GM21526 (cell line): Measurements from ENCODE around the gene PAMR1.

Source experiments
- ATAC-seq: cut with Tn5 transposase; IDR thresholded peaks from one replicate; pipeline ENCODE4 v1.9.1; 2021; ENCODE audit warnings: moderate library complexity; ENCODE audit not compliant: unreplicated experiment, low FRiP score

PAMR1 gene

DNA sequence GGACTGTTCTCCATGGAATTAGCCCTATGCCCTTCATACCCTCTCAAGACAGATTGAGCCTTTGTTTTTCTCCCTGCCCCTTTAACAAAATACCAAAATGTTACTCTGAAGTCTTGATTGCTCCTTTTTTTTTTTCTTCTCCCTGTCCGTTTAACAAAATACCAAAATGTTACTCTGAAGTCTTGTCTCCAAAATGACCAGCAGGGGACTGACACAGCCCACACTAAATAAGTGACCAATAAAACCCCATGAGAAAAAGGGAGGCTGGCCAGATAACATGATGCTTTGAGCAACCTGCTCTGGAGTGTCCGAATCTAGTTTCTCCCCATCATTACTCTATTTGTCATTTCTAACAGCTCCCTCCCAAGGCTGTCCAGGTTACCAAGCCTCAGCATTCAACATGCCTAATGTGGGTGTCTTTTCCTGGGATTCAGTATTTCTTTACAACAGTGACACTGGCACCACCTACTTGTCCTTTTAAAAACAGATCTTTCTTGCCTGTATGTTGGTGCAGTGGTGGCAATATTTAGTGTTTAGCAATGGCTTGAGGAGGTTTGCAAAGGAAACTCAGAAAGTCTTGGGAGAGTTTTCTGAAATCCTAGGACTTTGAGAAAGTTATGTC is 63.4 kb downstream of the PAMR1 start:
- no peak for ATAC-seq

DNA sequence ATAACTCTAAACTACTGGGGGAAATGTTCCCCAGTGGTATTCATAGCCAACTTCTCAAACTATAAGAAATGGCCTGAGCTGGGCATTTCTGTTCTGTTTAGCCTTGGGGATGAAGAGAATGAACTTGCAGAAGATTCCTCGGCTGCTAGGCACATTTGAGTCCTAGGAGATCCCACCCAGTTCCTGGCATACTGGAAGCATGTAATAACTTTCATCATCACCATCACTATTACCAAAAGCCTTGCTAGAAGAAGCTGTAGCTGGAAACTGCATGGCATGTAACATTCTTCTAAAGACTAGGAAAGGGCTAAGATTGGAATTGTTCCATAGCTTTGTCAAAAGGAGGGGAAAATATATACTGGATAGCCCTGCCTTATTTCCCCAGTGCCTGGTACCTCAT is 65.9 kb downstream of the PAMR1 start:
- ATAC-seq: no peak

DNA sequence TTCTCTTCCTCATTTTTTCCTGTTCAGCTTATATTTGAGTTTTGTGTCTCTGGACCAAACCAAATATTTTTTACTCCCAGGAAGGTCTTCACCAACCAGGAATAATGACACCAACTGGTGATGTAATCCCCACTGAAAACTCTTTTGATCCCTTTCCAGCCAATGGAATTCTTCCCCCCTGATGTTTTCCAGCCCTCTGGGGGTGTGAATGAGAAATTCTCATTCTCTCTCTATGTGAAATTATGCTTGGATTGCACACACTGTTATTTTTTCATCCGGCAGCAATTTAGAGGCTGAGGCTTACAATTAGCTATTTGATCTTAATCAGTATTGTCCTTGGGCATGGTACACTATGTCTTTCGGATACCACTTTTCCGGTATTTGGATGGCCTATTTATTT is 66.6 kb downstream of the PAMR1 start:
- no peak for ATAC-seq

DNA sequence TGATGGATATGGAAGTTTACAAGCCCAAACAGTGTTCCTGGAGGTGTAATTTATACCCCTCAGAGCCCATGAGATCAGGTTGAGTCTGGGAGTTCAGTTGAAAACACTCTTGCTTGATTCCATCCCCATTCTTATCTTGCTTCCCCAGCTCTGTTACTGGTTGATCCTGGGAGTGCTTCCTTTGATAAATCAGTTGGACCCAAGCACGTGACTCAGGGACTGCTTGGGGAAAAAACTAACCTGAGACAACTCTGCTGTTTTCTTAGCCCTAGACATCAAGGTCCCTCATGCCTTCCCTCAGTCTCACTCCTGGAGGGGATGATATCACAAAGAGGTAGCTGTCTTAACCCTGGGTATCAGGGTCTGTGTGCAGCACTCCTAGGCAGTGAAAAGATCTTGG is 71.1 kb downstream of the PAMR1 start:
- no peak for ATAC-seq

DNA sequence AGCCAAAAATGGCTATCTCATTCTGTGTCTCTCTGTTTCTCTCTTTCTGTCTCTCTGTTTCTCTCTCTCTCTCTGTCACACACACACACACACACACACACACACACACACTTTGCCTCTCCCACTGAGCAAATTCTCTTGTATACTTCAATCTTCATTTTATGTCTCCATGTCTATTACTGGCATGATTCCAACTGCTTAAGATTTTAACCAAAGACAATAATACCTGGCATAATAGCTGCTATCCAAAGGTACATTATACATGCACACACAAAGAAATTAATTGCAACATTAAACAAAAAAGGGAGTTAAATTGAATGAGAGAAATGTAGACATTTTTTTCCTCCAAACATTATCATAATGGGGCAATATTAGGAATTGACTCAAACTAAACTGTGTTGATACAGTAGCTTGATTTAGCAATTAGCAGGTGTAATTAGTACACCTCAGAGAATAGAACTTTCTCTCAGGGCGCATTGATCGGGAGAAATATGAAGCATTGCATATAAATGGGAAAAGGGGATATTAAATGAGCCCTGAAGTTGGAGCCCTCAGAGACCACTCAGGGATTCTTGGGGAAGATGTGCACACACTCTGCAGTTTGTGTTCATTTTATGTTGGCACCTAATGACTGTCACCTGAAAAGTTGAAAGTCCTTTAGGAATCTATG is 88.7 kb downstream of the PAMR1 start:
- ATAC-seq: no peak

DNA sequence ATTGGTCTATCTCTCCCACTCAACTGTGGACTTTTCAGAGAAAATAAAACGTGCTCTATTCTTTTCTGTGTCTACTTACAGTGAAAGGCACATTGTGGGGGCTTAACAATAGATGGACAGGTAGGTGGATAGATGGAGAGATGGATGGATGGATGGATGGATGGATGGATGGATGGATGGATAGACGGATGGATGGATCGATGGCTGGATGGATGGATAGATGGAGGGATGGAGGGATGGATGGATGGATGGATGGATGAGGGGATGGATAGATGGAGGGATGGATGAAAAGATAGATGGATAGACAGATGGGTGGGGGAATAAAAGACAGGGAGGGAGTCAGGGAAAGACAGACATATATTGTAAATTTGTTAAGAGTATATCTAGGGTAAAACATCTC is 91.8 kb downstream of the PAMR1 start:
- no peak for ATAC-seq

DNA sequence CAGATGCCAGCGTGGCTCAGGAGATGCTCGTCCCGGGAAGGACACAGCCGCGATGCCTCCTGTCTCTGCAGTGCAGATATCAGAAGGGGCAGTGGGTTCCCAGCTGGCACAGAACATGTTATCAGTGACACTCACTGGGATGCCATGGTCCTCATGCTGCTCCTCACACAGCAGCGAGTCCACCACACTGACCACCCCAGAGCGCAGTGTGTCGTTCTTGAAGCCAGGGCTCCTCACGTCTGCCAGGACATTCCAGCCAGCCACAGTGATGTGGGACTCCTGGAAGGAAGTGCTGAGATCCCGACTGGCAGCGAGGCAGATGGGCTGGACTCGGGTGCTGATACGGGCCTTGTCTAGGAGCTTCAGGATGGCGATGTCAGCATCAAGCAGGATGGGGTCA is 93.0 kb downstream of the PAMR1 start:
- ATAC-seq: no peak

DNA sequence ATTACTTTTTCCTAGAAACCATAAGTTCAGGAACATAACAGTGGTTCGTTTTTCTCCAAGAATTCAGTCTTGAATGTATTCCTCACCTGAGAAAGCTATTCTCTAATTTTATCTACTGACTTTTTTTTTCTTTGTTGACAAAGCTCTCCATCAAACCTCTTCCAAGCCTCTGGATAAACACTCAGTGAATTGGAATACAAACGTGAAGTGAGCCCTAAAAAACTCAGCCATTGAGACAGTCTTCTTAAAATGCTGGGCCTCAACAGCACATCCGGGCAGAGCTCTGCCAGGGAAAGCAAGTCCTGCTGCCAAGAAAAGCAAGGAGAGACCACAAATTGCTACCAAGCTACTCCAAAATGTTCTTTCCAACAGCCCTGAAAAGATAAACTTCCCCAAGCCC is 98.3 kb downstream of the PAMR1 start:
- no peak for ATAC-seq

DNA sequence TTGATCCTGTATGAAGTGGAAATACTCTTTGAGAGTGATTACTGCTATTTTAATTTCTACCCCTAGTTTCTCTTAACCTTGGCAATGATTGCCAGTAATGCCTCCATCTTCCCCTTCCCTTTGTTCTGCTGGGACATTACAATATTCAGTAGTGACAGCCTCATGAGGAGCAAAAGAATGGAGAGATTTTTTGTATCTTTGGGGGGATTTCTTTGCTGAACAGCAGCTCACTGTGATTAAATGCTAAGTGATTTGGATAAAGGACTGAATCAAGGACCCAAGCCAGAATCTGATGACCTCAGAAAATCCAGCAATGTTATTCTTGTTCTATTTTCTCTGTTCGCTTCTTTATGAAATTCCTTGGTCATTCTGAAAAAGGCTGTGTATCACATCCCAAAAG is 99.1 kb downstream of the PAMR1 start:
- no peak for ATAC-seq

DNA sequence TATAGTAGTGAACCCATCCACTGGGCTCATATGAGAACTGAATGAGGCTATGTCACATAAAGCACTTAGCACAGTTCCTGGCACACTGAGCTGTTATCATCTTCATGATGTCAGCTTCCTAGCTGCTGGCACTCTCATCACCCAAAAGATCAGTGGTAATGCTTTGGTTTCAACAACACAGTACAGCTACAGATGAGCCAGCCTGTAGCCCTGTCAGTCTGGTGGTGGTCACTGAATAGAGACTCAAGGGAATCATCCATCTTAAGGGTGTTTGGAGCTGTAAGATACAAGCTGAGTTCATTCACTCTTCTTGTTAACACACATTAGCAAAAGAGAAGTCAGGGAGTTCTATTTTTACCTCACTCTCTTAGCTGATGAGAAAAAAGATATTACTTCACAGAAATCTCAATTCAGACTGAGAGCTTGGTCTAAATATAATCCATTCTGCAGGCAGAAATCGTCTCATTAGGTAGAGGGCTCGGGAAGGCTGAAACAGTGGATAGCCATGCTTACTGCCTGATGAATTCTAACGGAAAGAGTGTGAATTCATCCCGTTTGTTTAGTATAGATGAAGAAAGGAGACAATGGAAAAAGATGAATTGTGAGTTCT is 99.7 kb downstream of the PAMR1 start:
- no peak for ATAC-seq

DNA sequence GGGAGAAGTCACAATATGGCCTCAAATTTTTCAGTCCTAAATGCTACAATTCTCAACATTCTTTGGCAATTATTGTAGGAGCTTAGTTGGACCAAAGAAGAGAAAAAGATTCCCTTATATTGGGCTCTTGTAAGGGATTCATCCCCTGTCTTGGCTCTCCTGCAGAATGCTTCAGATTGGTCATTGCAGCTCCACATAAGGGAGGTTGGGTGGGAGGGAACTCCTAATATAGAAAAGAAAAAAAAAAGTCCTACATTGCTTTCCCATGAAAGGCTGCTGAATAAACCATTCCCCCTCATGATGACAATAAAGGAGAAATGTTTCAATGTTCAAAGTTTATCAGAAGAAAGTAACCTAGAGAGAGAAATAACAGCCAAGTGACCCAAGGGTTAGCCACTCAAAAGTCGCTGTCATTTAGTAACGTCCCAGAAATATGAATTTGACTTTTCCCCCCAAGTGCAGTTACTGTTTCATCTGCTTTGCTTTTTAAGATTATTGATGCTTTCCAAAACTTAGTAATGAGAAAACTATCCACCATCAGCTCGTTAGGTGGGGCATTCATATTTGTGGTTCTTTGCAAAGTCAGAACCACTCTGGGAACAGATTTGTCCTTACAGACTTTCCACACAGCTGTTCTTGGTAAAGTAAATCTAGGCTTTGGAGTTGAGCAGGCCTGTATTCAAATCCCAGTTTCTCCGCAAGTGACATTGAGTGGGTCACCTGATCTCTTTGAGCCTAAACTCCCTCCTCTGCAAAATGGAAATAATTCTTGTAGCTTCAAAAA is 101.1 kb downstream of the PAMR1 start:
- ATAC-seq: no peak

DNA sequence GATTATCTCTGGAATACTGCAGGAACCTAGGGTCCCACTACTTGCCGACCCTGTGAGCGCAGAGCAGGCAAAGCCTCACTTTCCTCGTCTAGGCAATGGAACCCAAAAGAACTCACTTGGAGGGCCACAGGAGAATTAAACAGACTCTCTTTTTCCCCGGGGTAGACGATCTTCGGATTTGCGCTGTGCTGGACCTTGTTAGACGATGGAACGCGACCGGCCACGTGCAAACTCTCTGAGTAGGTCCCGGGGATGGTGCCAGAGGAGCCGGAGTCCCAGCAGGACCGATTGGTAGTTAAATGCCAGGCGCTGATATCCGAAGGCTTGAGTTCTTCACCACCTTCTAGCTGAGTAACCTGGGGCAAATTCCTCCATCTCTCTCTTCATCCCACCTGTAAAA is 105.0 kb downstream of the PAMR1 start:
- ATAC-seq: no peak

DNA sequence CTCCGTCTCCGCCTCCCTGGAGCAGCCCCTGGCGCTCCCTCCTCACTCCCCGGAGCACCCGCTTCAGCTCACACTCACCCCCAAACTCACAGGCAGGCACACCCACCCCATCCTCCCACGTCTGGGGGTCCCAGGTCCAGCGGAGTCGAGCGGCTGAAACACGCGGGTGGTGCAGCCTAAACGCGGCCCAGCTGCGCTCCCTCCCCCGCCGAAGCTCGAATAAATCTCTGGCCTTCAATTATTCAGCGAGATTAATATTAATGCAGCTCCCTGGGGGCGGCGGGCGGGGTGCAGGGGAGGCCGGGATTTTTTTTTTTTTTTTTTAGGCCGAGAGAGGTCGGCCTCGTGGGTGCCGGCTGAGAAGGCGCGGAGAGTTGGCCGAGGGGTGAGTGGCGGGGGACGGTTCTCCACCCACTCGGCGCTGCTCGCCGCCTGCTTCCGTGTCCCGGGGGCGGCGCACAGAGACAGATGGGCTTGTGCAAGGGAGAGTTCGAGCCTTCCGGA is 105.5 kb downstream of the PAMR1 start:
- no peak for ATAC-seq

DNA sequence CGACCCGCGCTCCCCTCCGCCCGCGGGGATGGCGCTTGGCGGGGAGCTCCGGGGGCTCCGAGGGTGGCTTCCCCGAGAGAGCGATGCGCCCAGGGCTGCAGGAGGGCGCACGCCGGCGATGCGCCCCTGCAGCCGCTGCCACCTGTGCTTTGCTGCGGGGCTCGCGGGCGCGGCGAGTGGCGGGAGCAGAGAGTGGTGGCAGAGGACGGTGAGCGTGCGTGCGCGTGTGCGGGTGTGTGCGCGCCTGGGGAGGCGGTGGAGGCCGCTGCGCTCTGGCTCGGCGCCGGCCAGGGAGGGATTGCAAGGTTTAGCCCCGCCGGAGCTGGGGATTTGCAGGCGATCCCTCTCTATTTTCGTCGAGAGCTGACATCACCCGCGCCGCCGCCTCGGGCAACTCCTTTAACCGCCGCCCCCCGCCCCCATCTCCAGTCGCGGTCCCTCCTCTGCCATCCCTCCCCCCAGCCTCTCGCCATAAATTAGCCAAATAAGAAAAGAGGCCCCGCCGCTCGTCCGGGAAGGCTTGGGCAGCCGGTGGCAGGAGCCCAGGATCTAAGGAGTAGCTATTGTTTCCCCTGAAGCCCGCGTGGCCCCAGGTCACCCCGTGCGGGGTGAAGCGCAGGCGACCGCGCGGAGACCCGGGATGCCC is 106.1 kb downstream of the PAMR1 start, which contains the start of gene SLC1A2:
Gene SLC1A2 (minus strand): TSS at position 375 of the 646 bp plus-strand sequence. CDS start 592 bp downstream, outside the sequence.
- ATAC-seq: no peak

DNA sequence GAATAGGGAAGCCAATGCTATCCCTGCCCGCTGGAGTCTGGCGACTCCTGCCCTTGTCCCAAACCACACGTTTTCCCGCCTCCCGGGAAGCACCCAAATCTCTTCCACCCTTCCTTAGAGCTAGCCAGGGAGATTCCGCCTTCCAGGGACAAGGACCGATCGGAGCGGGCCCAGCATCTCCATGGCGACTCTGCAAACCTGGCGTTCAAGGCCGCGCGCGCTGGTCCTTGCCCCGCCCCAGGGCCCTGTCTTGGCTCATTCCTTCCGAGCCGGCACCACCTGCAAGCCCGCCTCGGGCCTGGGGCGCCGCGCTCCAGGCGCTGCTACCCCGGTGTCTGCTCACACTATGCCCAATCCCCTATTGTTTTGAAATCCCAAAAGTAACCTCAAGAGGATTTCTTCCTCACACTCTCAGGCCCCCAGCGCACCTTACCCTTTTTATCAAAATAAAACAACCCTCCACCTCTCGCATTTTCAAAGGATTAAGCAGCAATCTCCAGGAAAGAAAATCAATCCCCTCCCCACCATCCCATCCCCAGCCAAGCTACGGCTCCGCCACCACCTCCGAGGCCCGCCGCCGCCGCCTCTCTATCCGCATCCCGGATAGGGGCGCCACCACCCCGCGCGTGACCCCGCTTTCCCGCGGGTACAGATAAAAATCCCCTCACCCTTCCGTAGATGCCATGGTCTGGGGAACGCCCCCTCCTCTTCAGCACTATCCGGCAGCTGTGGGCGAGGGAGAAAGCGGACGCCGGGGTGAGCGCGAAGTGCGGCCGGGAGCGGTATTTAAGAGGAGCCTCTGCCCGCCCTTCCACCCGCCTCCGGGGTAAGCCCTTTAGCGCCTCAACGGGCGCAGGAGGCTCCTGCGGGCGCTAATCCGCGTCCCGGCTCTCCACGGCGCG is 106.9 kb downstream of the PAMR1 start:
- no peak for ATAC-seq

DNA sequence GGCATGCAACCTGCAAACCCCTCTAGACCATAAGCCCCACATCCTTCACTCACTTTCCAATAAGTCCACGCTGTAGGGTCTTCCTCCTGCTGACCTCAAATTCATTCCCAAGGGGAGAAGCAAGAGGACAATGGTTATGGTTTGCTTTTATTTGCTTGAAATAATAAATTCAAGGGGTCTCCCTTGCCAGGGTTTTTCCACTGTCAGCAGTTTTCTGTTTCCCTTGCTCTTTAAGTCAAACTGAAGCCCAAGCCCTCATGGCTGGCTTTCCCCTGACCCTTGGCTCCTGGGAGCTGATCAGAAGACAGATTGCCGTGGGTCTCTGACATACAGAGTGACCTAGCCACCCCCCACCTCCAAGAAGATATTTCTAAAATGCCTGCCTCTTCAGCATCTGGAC is 109.9 kb downstream of the PAMR1 start:
- no peak for ATAC-seq

DNA sequence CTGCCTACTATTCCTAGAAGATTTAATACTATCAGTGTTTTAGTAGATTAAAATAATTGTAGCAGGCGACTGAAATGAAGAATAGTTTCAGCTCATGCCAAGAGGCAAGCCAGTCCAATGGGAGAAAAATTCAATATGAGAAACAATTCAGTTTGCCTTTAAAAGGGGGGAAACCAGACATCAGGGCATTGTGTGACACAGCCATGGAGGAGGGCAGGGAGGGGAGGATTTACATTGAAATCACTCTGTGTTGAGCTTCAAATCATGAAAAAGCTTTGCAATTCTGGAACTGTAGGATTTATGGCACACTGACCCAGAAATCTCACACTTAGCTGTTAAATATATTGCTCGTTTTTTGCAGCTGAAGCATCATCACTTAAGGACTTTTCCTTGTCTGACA is 110.6 kb downstream of the PAMR1 start:
- ATAC-seq: no peak

DNA sequence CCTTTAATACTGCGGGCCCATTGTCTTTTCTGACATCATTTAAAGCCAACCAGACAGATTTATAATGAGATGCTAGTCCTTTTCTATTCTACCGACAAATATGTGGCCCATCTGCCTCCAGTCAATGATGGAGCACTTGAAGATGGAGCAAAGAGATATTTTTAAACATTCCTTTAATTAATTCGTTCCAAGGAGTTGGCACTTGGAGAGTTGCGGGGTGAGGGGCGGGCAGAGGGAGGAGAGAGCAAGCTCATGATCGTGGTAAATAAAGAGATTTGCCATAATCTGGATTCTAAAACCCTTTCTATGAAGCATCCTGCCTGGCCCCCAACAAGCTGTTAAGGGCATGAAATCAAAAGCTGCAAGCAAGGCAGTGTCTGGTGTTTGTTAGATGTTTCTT is 111.1 kb downstream of the PAMR1 start:
- no peak for ATAC-seq

DNA sequence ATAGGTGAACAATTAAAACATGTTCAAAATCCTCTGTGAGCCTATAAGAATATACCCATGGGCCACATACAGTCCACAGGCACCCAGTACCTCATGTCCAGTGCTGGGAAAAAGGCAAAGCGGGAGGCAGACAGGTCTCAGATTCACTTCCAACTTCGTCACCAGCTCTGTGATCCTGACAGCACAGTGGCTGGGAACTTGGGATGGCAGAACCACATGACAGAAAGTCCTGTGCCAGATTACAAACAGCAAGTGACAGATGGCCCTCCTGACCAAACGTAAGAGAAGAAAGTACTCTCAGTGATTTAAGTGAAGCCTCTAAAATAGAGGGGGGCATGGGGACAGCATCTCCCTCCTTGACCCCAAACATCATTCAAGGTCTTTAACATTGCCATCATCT is 111.8 kb downstream of the PAMR1 start:
- ATAC-seq: no peak

DNA sequence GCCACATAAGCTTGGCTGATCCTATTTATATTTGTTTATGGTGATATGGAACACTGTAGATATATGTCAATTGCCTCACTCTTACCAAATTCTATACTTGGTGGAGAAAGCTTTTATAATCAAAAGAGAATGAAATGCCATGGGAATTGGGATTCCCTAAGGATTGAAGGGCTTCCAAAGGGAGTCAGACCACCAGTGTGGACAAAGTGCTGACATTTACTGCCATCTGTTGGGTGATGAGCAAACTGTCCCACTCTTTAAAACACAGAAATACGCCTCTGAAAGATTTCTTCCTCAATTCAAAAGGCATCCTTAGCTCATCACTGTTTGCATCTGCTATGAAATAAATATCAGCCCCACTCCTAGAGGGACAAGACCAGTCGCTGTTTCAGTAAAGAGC is 113.1 kb downstream of the PAMR1 start:
- no peak for ATAC-seq
